HG02642 (cell line): Measurements from ENCODE around the gene RAB44.
"Not testable (repeated sequence)": the region's sequence is repeated elsewhere in the genome, so short reads cannot be mapped to it uniquely, and the experiment has no call there.

Source experiments
- ATAC-seq: cut with Tn5 transposase; IDR thresholded peaks from one replicate; pipeline ENCODE4 v1.9.1; 2021; ENCODE audit warnings: mild to moderate bottlenecking; ENCODE audit not compliant: unreplicated experiment, poor library complexity

Gene RAB44

GRCh38 chr6:36703081-36703606 is 5.5 kb downstream of the RAB44 start:
- no peak for ATAC-seq

- no peak for ATAC-seq
These were observed 6.4 kb downstream of the RAB44 start for GRCh38 chr6:36703982-36704381.

- ATAC-seq, result not testable (repeated sequence)
These were observed 7.4 kb downstream of the RAB44 start for GRCh38 chr6:36704961-36705577.

DNA sequence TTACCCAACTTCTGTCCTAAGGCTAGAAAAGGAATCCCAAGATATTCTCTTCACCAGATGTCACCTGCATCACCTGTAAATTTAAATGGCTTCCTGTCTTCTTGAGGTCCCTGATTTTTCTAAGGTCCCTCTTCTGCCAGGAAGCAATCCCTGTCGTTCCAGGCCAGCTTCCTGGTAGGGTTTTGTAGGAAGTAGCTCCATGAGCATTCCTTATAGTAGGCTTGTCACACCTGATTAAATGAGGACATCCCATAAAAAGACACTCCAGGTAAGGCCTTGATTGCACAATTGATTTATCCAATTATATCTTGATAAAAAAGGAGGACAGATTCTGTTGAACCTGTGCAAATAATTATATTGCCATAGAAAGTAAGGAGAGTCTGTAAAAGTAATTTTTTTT is 8.7 kb downstream of the RAB44 start:
- ATAC-seq, result no peak

DNA sequence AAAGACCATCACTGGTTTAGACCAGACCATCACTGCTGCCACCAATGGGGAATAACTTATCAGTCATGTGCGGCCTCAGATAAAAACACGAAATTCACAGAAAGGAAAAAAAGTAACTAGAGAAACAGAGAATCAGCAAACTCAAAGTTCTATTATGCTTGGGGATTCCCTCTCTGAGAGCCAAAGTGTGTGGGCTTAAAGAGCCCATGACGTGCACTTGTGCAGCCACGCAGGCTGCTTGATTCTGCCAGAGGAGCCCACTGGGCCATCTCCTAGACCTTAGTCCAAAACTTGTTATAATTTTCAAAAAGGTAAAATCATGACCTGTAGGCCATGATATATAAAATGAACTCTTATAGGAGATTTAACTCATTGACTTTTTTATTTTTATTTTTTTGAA is 15.2 kb downstream of the RAB44 start:
- no peak for ATAC-seq

- no peak for ATAC-seq
These were observed 16.2 kb downstream of the RAB44 start for GRCh38 chr6:36713846-36714245.

DNA sequence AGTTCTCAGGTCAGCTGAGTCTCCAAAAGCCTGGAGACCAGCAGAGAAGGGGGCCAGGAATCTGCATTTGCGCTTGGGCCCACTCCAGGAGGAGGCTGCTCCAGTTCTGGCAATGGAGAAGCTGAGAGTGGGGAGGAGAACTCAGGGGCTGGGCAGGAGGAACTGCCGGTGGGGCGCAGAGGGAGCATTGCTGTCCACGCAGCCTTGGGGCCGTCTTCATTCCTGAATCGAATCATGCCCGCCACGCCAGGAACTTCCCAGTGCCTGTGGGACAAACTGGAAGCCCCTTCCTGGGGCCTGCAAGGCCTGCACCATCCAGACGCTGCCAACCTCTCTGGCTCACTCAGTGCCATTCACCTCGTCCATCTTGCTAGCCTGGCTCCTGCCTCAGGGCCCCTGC is 16.9 kb downstream of the RAB44 start:
- no peak for ATAC-seq

DNA sequence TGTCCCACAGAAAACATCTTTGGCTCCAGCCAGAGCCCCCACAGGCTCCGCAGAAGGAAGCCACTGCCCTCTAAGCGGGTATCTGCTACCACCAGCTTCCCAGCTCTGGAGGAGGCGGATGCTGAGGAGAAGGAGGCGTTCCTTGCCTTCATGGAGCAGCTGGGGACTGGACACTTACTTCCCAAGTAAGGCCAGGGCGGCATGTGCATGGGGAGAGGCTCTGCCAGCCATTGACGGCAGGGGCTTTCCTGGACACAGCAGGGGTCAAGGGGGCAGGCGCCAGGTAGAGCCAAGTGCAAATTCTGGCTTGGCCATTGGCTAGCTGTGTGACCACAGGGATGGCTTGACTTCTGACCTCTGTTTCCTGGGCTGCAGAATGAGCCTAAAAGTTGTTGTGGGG is 17.8 kb downstream of the RAB44 start:
- ATAC-seq, result no peak

- ATAC-seq, result no peak
These were observed 19.0 kb downstream of the RAB44 start for GRCh38 chr6:36716476-36717093.

DNA sequence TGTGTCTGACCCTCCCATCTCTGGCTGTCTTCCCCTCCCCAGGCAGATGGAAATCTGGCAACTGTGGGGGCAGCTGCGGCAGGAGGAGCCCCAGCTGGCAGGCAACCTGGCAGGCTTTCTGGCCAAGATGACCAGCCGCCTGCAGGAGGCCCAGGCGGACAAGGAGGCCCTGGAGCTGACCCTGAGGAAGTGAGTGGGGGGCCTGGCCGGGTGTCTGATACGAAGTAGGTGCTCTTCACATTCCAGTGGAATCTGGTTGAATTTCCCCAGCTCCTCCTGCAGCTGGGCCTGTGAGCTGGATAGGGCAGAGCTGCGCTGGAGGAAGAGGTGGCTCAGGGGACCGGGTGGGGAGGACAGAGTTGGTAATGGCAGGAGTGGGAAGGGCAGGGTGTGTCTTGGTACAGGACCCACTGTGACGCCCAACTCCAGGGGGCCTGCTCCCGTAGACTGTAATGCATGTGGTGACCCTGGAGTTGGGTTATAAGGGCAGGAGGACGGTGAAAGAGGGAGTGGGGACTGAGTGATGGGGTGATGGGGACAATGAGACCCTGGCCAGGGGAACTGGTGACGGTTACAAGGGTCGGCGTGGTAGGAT is 19.7 kb downstream of the RAB44 start:
- ATAC-seq, result no peak

GRCh38 chr6:36717871-36718540 is 20.4 kb downstream of the RAB44 start:
- ATAC-seq, result no peak

GRCh38 chr6:36718560-36718959 is 20.9 kb downstream of the RAB44 start:
- no peak for ATAC-seq

DNA sequence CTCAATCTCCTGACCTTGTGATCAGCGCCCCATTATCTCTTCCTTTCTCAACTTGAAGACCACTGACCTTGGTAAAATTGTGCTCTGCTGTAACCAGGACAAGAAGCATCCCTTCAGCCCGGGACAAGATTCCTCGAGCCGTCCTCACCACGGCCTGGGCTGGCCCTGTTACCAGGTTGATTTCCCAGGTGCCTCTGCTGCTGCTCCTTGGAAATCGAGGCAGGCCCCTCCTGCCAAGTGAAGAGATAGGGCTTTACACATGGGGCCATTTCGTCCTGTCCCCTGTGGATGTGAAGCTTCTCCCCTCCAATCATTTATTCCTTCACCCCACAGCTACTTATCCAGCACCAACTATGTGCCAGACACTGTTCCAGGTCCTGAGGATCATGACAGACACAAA is 21.5 kb downstream of the RAB44 start:
- ATAC-seq, result no peak

DNA sequence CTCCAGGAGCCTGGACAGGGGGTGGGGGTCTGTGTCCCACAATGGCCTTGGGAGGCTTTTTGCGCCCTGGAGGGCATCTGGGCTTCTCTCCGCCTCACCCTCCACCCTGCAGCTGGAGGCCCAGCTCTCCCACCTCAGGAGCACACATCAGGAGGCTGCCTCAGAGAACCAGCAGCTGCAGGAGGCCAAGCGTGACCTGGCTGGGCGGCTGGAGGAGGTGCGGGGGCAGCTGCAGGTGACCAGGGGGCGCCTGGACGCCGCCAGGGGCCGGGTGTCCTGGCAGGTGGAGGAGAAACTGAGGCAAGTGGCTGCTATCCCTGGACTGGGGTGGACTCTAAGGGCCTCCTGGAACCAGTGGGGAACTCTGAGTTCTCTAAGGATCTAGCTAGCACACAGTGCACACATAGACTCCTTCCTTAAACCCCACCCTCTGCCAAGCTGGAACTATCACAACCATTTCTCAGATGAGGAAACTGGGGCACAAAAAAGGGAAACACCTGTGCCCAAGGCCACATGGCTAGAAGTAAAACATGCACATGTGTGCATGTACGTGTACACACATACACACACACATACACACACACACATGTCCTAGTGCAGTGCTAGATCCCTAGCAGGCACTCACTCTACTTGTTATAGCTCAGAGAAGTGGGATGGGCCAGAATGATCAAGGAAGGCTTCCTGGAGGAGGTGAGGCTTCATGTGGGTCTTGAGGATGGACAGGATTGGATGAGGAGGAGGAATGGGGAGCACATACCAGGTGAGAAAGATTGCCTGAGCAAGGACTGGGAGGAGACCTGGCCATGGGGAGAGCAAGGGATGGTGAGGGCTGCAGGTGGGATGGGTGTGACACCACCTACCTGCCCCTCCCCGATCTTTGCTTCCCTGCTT is 22.9 kb downstream of the RAB44 start:
- ATAC-seq, result no peak

GRCh38 chr6:36721369-36722140 is 23.9 kb downstream of the RAB44 start:
- no peak for ATAC-seq

DNA sequence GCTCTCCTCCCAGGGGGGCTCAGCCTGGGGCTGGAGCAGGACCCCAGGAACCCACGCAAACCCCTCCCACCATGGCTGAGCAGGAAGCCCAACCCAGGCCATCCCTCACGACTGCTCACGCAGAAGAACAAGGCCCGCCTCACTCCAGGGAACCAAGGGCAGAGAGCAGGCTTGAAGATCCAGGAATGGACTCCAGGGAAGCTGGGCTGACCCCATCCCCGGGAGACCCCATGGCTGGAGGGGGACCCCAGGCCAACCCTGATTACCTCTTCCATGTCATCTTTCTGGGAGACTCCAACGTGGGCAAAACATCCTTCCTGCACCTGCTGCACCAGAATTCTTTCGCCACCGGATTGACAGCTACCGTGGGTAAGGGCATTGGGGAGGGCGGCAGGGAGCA is 24.7 kb downstream of the RAB44 start:
- no peak for ATAC-seq

- ATAC-seq, result no peak
These were observed 25.3 kb downstream of the RAB44 start for GRCh38 chr6:36722879-36723278.

- not testable (repeated sequence) for ATAC-seq
These were observed 26.4 kb downstream of the RAB44 start for GRCh38 chr6:36723992-36724391.
